CD8-positive, alpha-beta memory T cell (primary cell): ENCODE results near the gene HSPBP1. TPM values are rescaled to one million over a fixed set of nuclear protein-coding genes. Genes with fewer than 3 reads are reported as not detected.

Source experiments
- CTCF ChIA-PET: fragments of 350-600 bp; sonication (Branson Sonifier 250); formaldehyde crosslinking; loops from one replicate; lab custom pipeline; 2021; ENCODE audit warnings: antibody characterized with exemption; lab: Charles Lee
- POLR2A ChIA-PET: fragments of 350-600 bp; sonication (Branson Sonifier 250); formaldehyde crosslinking; loops from one replicate; lab custom pipeline; 2021; ENCODE audit warnings: antibody characterized with exemption; lab: Charles Lee
- DNase-seq, 5 donors: peaks; one replicate each; pipeline versions ENCODE4 v3.0.0 to v3.0.0-alpha.2; 2020 to 2022; ENCODE audit warnings: mixed read lengths in 1 of 5
- H3K27ac ChIP-seq: one replicate; pipeline ENCODE4 v1.7.0; 2013; ENCODE audit warnings: low read depth, mild to moderate bottlenecking, low read length, moderate library complexity
- H3K27me3 ChIP-seq: 2 replicates; pipeline ENCODE4 v1.7.0; 2013; ENCODE audit warnings: low read length, mild to moderate bottlenecking; ENCODE audit not compliant: insufficient read depth, poor library complexity, severe bottlenecking
- H3K36me3 ChIP-seq: 2 replicates; pipeline ENCODE4 v1.7.0; 2013; ENCODE audit warnings: mild to moderate bottlenecking, low read length, moderate library complexity; ENCODE audit not compliant: insufficient read depth
- H3K4me1 ChIP-seq: 2 replicates; pipeline ENCODE4 v1.7.0; 2013; ENCODE audit warnings: mild to moderate bottlenecking, low read length, moderate library complexity; ENCODE audit not compliant: insufficient read depth
- H3K4me3 ChIP-seq: 2 replicates; pipeline ENCODE4 v1.7.0; 2013; ENCODE audit warnings: mild to moderate bottlenecking, low read length
- H3K9me3 ChIP-seq: 2 replicates; pipeline ENCODE4 v1.7.0; 2013; ENCODE audit warnings: mild to moderate bottlenecking, low read length
- H3K27ac Mint-ChIP-seq, 8 donors: one replicate each; pipeline ENCODE4 v1.8.0; 2020 to 2021; ENCODE audit warnings: mixed read lengths in 8 of 8, mild to moderate bottlenecking in 6 of 8, inconsistent platforms in 3 of 8, moderate library complexity in 3 of 8
- H3K27me3 Mint-ChIP-seq, 2 donors: one replicate each; pipeline ENCODE4 v1.8.0; 2020 to 2021; ENCODE audit warnings: mixed read lengths in 2 of 2, mild to moderate bottlenecking in 1 of 2, moderate library complexity in 1 of 2
- H3K36me3 Mint-ChIP-seq, 3 donors: one replicate each; pipeline ENCODE4 v1.8.0; 2020 to 2021; ENCODE audit warnings: mixed read lengths in 3 of 3, inconsistent platforms in 1 of 3, mild to moderate bottlenecking in 1 of 3
- H3K4me1 Mint-ChIP-seq, 3 donors: one replicate each; pipeline ENCODE4 v1.8.0; 2020 to 2021; ENCODE audit warnings: mixed read lengths in 3 of 3, inconsistent platforms in 1 of 3, mild to moderate bottlenecking in 1 of 3
- H3K4me3 Mint-ChIP-seq, 7 donors: one replicate each; pipeline ENCODE4 v1.8.0; 2020 to 2021; ENCODE audit warnings: mixed read lengths in 7 of 7, mild to moderate bottlenecking in 6 of 7, moderate library complexity in 4 of 7, inconsistent platforms in 2 of 7
- H3K9me3 Mint-ChIP-seq, 5 donors: one replicate each; pipeline ENCODE4 v1.8.0; 2020 to 2022; ENCODE audit warnings: mixed read lengths in 5 of 5, mild to moderate bottlenecking in 3 of 5, moderate library complexity in 2 of 5, inconsistent platforms in 1 of 5
- polyA plus RNA-seq: library from polyadenylated mRNA; unstranded; fragments of 300-500 nt; fragmentation: Illumina TruSeq; gene quantifications from one replicate; pipeline ENCODE4 v1.2.3, GENCODE V29; 2021
- total RNA-seq, 2 experiments: library from RNA; stranded (reverse); gene quantifications; one replicate each; pipeline ENCODE4 v1.2.3, GENCODE V29; 2021

HSPBP1 gene
- total and polyA plus RNA-seq, 3 experiments from 2014 or later: 46.4 to 84.1 (median 82.9) TPM

DNA sequence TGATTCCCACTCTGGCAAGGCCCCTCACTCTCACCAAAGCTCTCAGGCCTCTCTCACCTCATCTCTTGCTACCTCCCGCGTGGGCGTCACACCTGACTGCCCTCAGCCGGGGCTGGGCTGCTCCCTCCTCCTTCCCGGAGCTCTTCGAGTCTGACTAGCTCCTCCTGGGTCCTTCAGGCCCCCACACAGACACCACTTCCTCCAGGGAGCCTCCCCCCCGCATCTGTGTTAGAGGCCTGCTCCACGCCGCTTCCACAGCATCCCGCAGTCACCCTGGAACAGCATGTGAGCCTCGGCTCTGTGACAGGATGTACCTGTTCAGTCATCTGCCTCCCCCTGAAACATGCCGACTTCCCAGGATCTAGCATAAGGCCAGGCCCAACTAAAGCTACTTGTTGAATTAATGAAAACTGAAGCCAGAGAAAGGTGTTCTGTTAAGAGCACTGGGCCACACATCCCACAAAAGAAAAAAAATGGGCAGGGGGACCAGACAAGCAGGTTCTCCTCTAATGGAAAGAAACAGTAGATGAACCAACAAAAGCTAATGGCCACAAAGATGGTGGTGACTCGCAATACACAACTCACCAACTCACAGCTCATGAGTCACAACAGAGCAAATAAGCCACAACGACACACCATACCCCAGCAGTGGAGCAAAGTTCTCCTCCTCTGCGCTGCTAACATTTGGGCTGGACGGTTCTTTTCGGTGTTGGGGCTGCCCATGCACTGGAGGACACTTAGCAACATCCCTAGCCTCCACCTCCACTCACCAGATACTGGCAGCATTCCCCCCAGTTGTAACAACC is 24.1 kb downstream of the HSPBP1 start:
- Mint-ChIP-seq H3K4me1 (peaks cover 68 to 79% (median 71%) of the 10 kb centered on the region in 3 donors), H3K27me3 (peaks cover 0 to 3% of the 10 kb centered on the region in 2 donors), H3K9me3 (no peaks in the 10 kb centered on the region), H3K27ac (peak overlapping the region; percentile 95 to 99 (median 98)), H3K4me3 (peak overlapping the region; percentile 95 to 98 (median 98)), H3K36me3 (peaks cover 0 to 37% (median 6%) of the 10 kb centered on the region in 3 donors)
- peak; percentile 30 to 66 (median 37) for DNase-seq
- CTCF ChIA-PET: interaction anchor here (1.1 to 3.0 kb wide), 7 partner anchors 24 to 128 kb away, joined by 3 to 16 read pairs (median 9); partner anchors contain the start of genes HSPBP1, KMT5C and TMEM238
- Histone ChIP-seq H3K27ac (peak overlapping the region; percentile 83), H3K36me3 (no peaks in the 10 kb centered on the region), H3K9me3 (no peaks in the 10 kb centered on the region), H3K27me3 (no peaks in the 10 kb centered on the region), H3K4me1 (peaks cover 70% of the 10 kb centered on the region), H3K4me3 (peak overlapping the region; percentile 89)
- POLR2A ChIA-PET: interaction anchor here (0.7 to 4.7 kb wide), 7 partner anchors 24 to 383 kb away, joined by 3 to 15 read pairs (median 6); partner anchors contain the start of genes HSPBP1, KMT5C and UBE2S

DNA sequence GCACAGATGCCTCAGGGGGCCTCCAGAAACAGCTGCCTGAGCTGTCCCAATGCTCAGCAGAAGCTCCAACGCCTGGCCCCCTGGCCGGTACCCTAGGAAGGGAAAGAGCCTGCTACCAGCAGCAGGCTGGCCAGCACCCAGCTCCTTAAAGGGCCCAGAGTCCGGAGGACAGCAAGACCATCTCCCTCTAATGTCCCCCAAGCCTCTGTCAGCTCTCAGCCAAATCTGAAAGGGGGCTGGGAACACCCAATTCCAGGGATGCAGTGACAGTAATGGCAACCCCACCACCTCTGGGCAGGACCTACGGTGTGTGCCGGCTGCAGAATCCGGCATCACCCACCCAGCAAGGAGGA is 25.3 kb downstream of the HSPBP1 start:
- peaks cover 0 to 39% (median 8%) of the 10 kb centered on the region in 3 donors for H3K36me3 Mint-ChIP-seq
- H3K27ac ChIP-seq: peak overlapping the region; percentile 83

GRCh38 chr19:55253842-55254624 is 25.9 kb downstream of the HSPBP1 start:
- H3K27me3 Mint-ChIP-seq: peaks cover 0 to 3% of the 10 kb centered on the region in 2 donors
- H3K4me1 ChIP-seq: peaks cover 80% of the 10 kb centered on the region

More for the DNA sequence above, 25.3 kb downstream of the HSPBP1 start:
- CTCF ChIA-PET: interaction anchor here (1.0 to 3.0 kb wide), 9 partner anchors 25 to 249 kb away, joined by 3 to 16 read pairs (median 5); partner anchors contain the start of genes HSPBP1, KMT5C and TMEM238
- Mint-ChIP-seq H3K9me3 (no peaks in the 10 kb centered on the region), H3K4me3 (peak overlapping the region; percentile 95 to 98 (median 98)), H3K27me3 (peaks cover 0 to 3% of the 10 kb centered on the region in 2 donors), H3K27ac (peak overlapping the region; percentile 95 to 100 (median 98)), H3K4me1 (peaks cover 67 to 84% (median 71%) of the 10 kb centered on the region in 3 donors)
- Histone ChIP-seq H3K36me3 (no peaks in the 10 kb centered on the region), H3K9me3 (no peaks in the 10 kb centered on the region), H3K27me3 (no peaks in the 10 kb centered on the region), H3K4me1 (peaks cover 77% of the 10 kb centered on the region), H3K4me3 (peak overlapping the region; percentile 89)
- POLR2A ChIA-PET: interaction anchor here (0.8 to 4.7 kb wide), 12 partner anchors 22 to 400 kb away, joined by 3 to 21 read pairs (median 5); partner anchors contain the start of genes BRSK1, FIZ1, HSPBP1 and KMT5C
- DNase-seq: no peak

GRCh38 chr19:55252760-55253663 is 26.9 kb downstream of the HSPBP1 start:
- ChIA-PET POLR2A (interaction anchor here (0.9 to 4.7 kb wide), 9 partner anchors 26 to 401 kb away, joined by 3 to 21 read pairs (median 5); partner anchors contain the start of genes HSPBP1, KMT5C, PPP1R12C and U2AF2), CTCF (interaction anchor here (0.7 to 3.0 kb wide), 7 partner anchors 12 to 214 kb away, joined by 3 to 16 read pairs (median 5); partner anchors contain the start of genes HSPBP1 and TMEM238)
- DNase-seq: no peak
- Histone ChIP-seq H3K4me3 (peak overlapping the region; percentile 89), H3K27me3 (no peaks in the 10 kb centered on the region), H3K9me3 (no peaks in the 10 kb centered on the region), H3K27ac (peak overlapping the region; percentile 83), H3K36me3 (no peaks in the 10 kb centered on the region), H3K4me1 (peaks cover 90% of the 10 kb centered on the region)
- H3K36me3 Mint-ChIP-seq: peaks cover 0 to 42% (median 8%) of the 10 kb centered on the region in 3 donors
- H3K9me3 Mint-ChIP-seq: no peaks in the 10 kb centered on the region
- H3K27ac Mint-ChIP-seq: peak overlapping the region; percentile 95 to 100 (median 98)
- peak overlapping the region; percentile 95 to 98 (median 98) for H3K4me3 Mint-ChIP-seq
- H3K27me3 Mint-ChIP-seq: peaks cover 0 to 3% of the 10 kb centered on the region in 2 donors
- H3K4me1 Mint-ChIP-seq: peaks cover 74 to 92% (median 78%) of the 10 kb centered on the region in 3 donors

More at GRCh38 chr19:55253842-55254624, 25.9 kb downstream of the HSPBP1 start:
- ChIA-PET CTCF (interaction anchor here (0.7 to 3.0 kb wide), 10 partner anchors 26 to 250 kb away, joined by 3 to 16 read pairs (median 4); partner anchors contain the start of genes HSPBP1, KMT5C and TMEM238), POLR2A (interaction anchor here (0.8 to 4.7 kb wide), 14 partner anchors 23 to 400 kb away, joined by 3 to 21 read pairs (median 5); partner anchors contain the start of genes BRSK1, FIZ1, HSPBP1 and KMT5C)
- Histone ChIP-seq H3K27me3 (no peaks in the 10 kb centered on the region), H3K9me3 (no peaks in the 10 kb centered on the region), H3K4me3 (peak overlapping the region; percentile 89), H3K27ac (peak overlapping the region; percentile 83), H3K36me3 (no peaks in the 10 kb centered on the region)
- Mint-ChIP-seq H3K4me3 (peak overlapping the region; percentile 95 to 98 (median 98)), H3K9me3 (no peaks in the 10 kb centered on the region), H3K27ac (peak overlapping the region; percentile 95 to 100 (median 98)), H3K36me3 (peaks cover 0 to 37% (median 8%) of the 10 kb centered on the region in 3 donors), H3K4me1 (peaks cover 64 to 82% (median 68%) of the 10 kb centered on the region in 3 donors)
- peak; percentile 53 to 88 (median 79) for DNase-seq

GRCh38 chr19:55251341-55252081 is 28.4 kb downstream of the HSPBP1 start:
- ChIA-PET CTCF (no interaction called here), POLR2A (interaction anchor here (0.6 to 4.7 kb wide), 2 partner anchors 8 to 88 kb away, joined by 3 to 15 read pairs; partner anchors contain the start of gene KMT5C)
- peak overlapping the region; percentile 66 to 98 (median 87) for H3K4me3 Mint-ChIP-seq
- no peaks in the 10 kb centered on the region for H3K27me3 ChIP-seq
- peaks cover 64 to 91% (median 72%) of the 10 kb centered on the region in 3 donors for H3K4me1 Mint-ChIP-seq
- H3K9me3 ChIP-seq: no peaks in the 10 kb centered on the region
- H3K27me3 Mint-ChIP-seq: peaks cover 0 to 3% of the 10 kb centered on the region in 2 donors
- H3K36me3 ChIP-seq: peaks cover 3% of the 10 kb centered on the region
- no peak overlapping the region for H3K4me3 ChIP-seq
- H3K27ac ChIP-seq: peak overlapping the region; percentile 28
- peaks cover 93% of the 10 kb centered on the region for H3K4me1 ChIP-seq
- peak overlapping the region; percentile 87 to 99 (median 98) for H3K27ac Mint-ChIP-seq
- peak in 3 of 5 donors; percentile 37 to 49 (median 43) for DNase-seq
- H3K36me3 Mint-ChIP-seq: peaks cover 0 to 40% (median 8%) of the 10 kb centered on the region in 3 donors
- no peaks in the 10 kb centered on the region for H3K9me3 Mint-ChIP-seq

- DNase-seq: no peak
- no peaks in the 10 kb centered on the region for H3K9me3 ChIP-seq
- no peak overlapping the region for H3K4me3 ChIP-seq
- H3K27ac ChIP-seq: peak overlapping the region; percentile 28
- ChIA-PET POLR2A (interaction anchor here (0.6 kb wide), 1 partner anchor 9 kb away, joined by 3 read pairs; no protein-coding TSS in a partner anchor), CTCF (no interaction called here)
- Mint-ChIP-seq H3K4me3 (peak overlapping the region; percentile 66 to 98 (median 87)), H3K4me1 (peaks cover 53 to 80% (median 61%) of the 10 kb centered on the region in 3 donors), H3K9me3 (no peaks in the 10 kb centered on the region), H3K27me3 (peaks cover 0 to 3% of the 10 kb centered on the region in 2 donors), H3K27ac (peak overlapping the region; percentile 87 to 99 (median 98)), H3K36me3 (peaks cover 0 to 46% (median 8%) of the 10 kb centered on the region in 3 donors)
- peaks cover 12% of the 10 kb centered on the region for H3K36me3 ChIP-seq
- H3K4me1 ChIP-seq: peaks cover 82% of the 10 kb centered on the region
- H3K27me3 ChIP-seq: no peaks in the 10 kb centered on the region
Observed at GRCh38 chr19:55250262-55251036, 29.5 kb downstream of the HSPBP1 start.
